HL-60/S4 treated with retinoic acid at 250 ng/mL for 4 days and 3 days (cell line): ENCODE results near the gene WIPF2.
"Not testable (repeated sequence)": the region's sequence is repeated elsewhere in the genome, so short reads cannot be mapped to it uniquely, and the experiment has no call there.

Experiments used
- in situ Hi-C: fragments of 300-500 bp; cut with MboI; formaldehyde crosslinking; loops from 2 replicates; pipeline ENCODE4 v1.7.0; 2022; ENCODE audit warnings: low sequenced_read_pairs

Gene WIPF2

DNA sequence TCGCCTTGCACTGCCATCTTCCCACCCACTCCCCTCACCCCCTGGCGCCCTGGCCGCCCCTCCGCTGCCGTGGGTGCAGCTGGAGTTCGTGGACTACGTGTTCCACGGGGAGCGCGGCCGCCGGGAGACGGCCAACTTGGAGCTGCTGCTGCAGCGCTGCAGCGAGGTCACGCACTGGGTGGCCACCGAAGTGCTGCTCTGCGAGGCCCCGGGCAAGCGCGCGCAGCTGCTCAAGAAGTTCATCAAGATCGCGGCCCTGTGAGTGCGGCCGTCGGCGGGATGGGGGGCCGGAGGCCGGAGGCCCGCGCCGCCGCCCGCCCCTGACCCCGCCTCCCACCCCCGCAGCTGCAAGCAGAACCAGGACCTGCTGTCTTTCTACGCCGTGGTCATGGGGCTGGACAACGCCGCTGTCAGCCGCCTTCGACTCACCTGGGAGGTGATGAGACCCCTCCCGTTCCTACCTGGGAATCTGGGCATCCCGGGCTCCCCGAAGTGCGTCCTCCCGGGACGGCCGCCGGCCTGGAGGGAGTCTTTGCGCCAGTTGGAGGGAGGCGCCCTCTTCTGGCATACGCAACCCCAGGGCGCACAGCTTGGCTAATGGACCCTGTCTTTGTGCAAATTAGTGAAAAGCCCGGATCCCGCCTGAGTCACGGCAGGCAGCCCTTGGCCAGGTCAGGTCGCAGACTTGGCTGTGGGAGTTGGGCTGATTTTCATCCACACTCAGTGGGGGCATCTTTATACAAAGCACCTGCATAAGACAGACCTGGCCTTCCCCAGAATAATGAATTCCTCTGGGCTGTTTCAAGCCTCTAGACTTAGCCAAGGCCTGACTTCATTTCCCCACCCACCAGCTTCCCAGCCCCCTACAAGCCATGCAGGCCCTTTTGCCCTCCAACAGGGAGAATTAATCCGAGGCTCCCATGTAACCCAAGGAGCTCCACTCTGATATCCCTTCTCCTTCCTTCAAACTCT lies 27.6 kb upstream of the WIPF2 start:
- in situ Hi-C loops: no loop called here

DNA sequence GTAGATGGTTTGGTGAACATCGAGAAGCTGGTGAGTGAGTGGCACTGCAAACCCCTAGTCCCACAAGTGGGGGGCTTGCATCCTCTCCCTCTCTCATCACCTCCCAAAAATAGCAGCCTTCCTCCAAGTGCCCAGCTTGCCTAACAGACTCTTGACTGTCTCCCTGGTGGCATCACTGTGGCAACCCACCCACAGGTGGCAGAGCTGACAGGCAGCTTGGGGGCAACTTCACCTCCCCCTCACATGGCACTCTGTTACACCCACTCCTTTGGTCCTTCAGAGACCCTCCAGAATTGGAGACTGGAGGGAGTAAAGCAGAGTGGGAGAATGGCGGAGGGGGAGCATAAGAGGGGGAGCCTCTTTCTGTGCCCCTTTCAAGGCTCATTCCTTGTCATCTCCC lies 26.1 kb upstream of the WIPF2 start:
- in situ Hi-C loops: no loop called here

DNA sequence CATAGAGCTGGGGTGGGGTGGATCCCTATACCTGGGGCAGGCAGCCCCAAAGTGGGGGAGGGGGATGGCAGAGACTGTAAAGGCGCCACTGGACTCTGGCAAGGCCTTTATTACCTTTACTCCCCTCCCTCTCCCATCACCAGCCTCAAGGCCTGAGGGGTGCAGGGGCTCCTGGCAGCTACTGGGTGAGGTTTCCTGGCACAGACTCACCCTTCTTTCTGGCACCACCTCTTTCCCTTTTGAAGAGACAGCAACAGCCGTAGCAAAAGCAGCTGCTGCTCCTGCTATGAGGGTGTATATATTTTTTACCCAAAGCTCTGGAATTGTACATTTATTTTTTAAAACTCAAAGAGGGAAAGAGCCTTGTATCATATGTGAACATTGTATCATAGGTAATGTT lies 24.3 kb upstream of the WIPF2 start:
- in situ Hi-C loops: no loop called here

DNA sequence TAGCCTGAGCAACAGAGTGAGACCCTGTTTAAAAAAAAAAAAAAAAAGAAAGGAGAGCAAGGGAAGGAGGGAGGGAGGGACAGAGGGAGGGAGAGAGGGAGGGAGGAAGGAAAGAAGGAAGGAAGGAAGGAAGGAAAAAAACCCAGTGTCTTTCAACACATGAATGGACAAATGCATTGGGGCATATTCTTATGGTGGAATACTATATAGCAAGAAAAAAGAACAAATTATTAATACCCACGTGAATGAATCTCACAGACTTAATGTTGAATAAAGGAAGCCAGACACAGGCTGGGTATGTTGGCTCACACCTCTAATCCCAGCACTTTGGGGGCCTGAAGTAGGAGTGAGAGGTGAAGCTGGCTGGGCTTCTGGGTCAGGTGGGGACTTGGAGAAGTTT lies 21.6 kb upstream of the WIPF2 start:
- in situ Hi-C loops: no loop called here

DNA sequence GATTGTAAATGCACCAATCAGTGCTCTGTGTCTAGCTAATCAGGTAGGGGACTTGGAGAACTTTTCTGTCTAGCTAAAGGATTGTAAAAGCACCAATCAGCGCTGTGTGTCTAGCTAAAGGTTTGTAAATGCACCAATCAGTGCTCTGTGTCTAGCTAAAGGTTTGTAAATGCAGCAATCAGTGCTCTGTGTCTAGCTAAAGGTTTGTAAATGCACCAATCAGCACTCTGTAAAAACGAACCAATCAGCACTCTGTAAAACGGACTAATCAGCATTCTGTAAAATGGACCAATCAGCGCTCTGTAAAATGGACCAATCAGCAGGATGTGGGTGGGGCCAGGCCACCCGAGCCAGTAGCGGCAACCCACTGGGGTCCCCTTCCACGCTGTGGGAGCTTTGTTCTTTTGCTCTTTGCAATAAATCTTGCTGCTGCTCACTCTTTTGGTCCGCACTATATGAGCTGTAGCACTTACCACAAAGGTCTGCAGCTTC lies 21.1 kb upstream of the WIPF2 start:
- in situ Hi-C loops: not testable (repeated sequence)

DNA sequence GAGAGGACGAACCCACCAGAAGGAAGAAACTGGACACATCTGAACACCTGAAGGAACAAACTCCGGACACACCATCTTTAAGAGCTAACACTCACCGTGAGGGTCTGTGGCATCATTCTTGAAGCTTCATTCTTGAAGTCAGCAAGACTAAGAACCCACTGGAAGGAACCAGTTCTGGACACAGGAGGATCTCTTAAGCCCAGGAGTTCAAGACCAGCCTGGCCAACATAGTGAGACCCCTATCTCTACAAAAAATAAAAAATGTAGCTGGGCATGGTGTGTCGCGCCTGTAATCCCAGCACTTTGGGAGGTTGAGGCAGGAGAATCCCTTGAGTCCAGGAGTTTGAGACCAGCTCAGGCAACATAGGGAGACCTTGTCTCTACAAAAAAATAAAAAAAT lies 20.5 kb upstream of the WIPF2 start:
- in situ Hi-C loops: no loop called here

DNA sequence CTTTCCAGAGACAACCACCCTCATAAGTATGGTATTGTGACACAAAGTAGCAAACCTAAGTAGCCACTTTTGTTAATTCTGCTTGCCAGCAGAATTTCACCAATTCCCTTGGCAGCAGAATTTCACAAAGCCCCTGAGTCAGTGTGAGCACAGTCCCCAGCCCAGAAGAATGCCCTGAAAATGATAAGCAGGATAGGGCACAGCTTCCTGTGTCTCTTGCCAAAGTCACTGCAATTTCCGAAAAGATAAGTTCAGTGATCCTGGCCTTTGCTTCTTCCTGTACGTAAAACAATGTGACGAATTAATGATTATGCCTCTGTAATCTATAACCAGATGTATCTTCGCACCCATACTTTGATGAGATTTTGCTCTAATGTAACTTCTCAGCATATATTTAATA lies 16.0 kb upstream of the WIPF2 start:
- in situ Hi-C loops: loop anchor here (25.0 kb wide), 1 partner anchor 334 kb away; no protein-coding TSS in a partner anchor

DNA sequence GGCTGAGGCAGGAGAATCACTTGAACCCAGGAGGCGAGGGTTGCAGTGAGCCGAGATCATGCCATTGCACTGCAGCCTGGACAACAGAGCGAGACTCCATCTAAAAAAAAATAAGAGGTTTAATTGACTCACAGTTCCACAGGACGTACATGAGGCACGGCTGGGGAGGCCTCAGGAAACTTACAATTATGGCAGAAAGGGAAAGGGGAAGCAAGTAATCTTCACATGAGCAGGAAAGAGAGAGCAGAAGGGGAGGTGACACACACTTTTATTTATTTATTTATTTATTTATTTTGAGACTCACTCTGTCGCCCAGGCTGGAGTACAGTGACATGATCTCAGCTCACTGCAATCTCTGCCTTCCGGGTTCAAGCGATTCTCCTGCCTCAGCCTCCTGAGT lies 12.9 kb upstream of the WIPF2 start:
- in situ Hi-C loops: loop anchor here (5.0 to 25.0 kb wide), 2 partner anchors 86 to 331 kb away; no protein-coding TSS in a partner anchor

DNA sequence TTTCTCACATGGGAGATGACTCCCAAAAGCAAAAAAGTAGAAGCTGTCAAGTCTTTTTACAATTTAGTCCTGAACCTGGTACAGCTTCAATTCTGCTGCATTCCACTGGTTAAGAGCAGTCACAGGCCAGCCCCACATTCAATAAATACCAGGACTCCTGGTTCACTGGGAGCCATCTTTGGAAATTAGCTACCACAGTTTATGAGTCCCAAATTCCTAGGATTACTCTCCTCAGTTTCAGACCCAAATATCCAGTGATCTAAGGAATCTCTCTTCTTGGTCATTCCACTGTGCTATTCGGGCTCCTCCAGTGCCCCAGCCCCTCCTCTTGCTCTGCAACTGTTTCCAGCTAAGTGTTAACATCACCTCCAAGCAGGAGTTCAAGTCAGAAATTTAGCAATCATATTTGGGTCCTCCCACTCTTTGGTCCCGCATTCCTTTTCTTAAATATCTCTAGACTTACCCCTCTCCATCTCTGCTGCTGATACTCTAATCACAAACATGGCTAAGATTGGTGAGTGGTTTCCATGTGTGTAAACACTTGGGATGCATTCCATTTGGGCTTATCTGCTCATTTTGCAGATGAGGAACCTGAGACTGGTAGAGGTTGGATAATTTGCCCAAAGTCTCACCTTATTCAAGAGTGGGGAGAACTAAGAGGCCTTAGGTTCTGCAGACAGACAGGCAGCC lies 9.6 kb upstream of the WIPF2 start:
- in situ Hi-C loops: loop anchor here (5.0 to 25.0 kb wide), 2 partner anchors 83 to 328 kb away; no protein-coding TSS in a partner anchor

DNA sequence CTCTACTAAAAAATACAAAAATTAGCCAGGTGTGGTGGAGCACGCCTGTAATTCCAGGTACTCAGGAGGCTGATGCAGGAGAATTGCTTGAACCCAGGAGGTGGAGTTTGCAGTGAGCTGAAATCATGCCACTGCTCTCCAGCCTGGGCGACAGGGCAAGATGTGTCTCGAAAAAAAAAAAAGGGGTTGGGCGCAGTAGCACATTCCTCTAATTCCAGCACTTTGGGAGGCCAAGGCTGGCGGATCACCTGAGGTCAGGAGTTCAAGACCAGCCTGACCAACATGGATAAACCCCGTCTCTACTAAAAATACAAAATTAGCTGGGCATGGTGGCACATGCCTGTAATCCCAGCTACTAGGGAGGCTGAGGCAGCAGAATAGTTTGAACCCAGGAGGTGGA lies 5.2 kb upstream of the WIPF2 start:
- in situ Hi-C loops: loop anchor here (25.0 kb wide), 1 partner anchor 323 kb away; no protein-coding TSS in a partner anchor

DNA sequence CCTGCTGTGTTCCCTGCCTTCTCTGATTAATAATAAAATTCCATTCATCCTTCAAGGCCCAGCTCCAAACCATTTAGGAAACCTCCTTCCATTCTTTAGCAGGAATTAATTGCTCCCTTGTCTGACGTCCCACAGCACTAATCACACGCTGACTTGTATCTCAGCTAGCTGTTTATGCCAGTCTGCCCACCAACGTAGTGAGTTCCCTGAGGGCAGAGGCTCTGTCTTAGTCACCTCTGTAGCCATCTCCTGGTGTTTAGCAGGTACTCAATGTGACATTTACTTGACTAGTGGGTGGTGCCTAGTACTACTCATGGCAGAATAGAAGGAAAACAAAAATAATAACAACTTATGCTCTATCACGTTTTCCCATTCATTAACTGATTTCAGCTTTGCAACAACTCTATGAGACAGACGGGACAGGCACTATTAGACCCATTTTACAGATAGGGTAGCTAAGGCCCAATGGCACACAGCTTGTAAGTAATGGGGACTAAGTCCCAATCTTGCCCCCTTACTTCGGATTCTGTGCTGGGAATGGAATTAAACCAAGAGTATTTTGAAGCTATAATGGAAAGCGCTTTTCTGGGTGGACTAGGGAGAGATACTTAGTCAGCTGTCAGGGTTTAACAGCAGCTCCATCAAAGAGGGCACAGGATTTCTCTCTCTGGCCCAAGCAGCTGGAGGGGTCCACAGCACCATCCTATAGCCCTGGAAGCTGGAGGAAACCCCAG lies 931 bp upstream of the WIPF2 start:
- in situ Hi-C loops: loop anchor here (25.0 kb wide), 1 partner anchor 319 kb away; no protein-coding TSS in a partner anchor

DNA sequence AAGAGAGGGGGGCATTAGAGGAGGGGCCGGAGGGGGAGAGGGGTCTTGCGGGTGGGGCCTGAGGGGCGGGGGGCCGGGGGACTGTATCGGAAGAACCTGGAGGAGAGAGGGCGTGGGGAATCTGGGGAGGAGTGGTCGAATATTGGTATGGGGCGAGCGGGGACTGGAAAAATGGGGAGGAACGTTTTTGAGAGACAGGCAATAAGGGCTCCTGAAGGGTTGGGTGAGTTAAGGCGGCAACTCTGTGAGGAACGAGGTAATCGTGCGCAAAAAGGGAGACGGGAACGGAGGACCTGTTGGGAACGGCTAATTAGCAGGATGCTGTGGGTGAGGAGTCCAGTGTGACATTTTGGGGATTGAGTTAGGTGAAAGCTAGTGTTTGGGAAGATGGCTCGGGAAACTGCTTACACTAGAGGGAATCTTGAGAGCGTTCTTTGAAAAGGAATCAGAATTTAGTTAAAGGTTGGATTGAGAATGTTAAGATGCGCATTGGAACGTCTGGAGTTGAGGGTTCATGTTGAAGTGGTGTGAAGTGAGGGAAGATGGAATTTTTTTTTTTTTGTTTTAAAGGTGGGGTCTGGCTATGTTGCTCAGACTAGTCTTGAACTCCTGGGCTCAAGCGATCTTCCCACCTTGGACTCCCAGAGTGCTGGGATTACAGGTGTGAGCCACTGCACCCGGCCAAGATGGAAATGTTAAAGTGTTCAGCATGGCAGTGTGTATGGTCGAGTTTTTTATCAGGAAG lies 662 bp downstream of the WIPF2 start:
- in situ Hi-C loops: loop anchor here (25.0 kb wide), 1 partner anchor 318 kb away; no protein-coding TSS in a partner anchor

DNA sequence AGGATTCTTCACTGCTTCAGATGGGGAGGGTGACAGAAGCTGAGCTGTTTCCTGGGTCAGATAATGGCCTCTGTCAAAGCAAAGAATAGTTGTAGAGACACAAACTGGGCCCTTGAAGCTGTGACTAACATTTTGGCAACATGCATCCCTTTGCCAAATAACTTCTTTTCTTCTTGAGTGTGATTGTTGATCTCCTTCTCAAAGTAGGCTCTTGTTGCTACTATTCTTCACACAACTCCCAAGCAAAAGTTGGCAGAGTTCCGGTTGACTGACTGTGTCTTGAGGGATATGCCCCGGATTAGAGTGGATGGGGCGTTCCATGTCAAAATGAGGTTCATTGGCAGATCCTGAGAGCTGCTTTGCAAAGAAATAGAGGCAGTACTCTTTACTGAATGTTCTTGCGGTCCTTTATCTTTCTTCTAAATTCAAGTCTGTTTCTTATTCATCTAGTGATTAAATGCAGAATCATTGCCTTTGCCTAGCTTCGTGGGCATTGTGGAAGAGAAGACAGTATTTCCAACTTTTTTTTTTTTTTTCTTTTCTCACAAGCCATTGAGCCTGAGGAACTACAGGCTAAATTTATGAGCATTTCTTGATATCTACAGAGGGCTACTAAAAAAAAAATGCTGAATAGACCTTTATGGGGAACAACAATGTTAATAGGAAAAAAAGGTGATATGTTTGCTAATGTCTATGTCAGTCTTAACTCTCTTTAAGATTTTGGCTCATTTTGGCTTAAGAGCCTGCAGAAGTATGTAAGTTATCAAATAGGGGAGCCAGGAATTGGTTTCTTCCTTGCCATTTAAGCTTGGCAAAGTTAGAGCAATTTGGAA lies 5.8 kb downstream of the WIPF2 start:
- in situ Hi-C loops: loop anchor here (25.0 kb wide), 1 partner anchor 312 kb away; no protein-coding TSS in a partner anchor

DNA sequence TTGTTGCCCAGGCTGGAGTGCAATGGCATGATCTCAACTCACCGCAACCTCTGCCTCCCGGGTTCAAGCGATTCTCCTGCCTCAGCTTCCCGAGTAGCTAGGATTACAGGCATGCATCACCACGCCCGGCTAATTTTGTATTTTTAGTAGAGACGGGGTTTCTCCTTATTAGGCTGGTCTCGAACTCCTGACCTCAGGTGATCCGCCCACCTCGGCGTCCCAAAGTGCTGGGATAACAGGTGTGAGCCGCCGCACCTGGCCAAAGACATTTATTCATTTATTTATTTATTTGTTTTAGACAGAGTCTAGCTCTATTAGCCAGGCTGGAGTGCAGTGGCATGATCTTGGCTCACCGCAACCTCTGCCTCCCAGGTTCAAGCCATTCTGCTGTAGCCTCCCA lies 10.0 kb downstream of the WIPF2 start:
- in situ Hi-C loops: not testable (repeated sequence)

DNA sequence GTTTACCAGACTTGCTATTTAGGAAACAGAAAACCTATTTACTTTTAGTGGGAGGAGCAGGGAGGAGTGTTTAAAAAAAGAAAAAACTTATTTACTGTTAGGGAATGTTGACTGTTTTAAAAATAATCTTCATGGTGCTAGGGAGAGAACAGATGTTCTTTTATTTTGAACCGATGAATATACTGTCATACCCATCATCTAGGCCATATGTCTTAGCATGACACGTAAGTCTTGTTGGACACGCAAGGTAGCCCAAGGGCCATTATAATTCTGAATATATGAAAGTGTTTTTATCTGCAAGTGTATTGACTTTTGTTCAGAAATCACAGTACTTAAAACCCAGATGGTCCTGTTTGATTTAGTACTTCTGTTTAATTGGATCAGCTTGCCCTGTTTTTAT lies 11.6 kb downstream of the WIPF2 start:
- in situ Hi-C loops: no loop called here

DNA sequence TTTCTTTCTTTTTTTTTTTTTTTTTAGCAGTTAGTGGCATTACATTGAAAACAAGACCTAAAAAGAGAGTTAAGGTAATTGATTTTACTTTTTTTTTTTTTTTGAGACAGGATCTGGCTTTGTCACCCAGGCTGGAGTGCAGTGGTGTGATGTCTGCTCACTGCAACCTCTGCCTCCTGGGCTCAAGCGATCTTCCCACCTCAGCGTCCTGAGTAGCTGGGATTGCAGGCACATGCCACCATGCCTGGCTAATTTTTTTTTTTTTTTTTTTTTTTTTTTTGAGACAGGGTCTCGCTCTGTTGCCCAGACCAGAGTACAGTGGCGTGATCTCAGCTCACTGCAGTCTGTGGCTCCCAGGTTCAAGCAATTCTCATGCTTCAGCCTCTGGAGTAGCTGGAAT lies 12.8 kb downstream of the WIPF2 start:
- in situ Hi-C loops: not testable (repeated sequence)

DNA sequence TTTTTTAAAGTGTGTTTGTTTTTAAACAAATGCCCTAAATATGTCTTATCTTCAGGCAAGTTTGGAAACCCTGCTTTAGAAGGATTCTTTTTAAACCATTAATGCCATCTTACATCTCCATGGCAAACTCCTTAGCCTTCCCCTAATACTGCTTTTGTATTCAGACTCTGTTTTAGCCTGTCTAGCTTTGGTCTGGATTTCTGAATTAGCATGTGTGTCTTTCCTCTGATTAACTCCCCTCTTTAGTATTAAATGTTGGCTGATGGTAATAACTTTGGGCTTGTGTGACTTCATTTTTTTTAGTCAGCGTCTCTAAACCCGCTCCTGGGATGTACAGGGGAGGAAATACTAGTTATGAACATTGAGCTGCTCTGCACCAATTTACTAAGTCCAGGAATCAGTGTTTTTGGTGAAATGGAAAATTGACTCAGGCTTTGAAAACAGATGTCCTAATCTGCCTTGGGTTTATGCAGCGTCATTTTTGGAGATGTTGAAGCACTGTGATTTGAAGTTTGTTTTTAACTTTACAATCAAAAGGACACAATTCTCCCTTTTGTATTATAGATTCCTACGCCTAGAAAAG lies 22.2 kb downstream of the WIPF2 start:
- in situ Hi-C loops: no loop called here

DNA sequence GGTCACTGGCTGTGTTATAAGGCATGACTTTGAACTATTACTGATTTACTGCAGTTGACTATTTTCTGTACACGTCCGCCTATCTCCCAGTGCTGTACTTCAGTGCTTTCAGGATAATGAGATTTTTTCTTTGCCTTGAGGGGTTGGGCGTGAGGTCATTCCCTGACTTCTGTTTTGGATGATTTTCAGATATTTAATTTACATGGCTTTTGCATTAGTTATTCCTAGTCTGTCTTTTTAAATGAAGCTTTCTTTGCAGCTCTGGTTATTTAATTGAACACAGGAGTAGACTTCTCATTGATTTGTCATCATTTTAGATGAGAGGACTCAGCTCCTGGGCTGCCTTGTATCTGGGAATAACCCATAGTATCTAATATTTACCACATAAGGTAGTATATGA lies 23.7 kb downstream of the WIPF2 start:
- in situ Hi-C loops: no loop called here

DNA sequence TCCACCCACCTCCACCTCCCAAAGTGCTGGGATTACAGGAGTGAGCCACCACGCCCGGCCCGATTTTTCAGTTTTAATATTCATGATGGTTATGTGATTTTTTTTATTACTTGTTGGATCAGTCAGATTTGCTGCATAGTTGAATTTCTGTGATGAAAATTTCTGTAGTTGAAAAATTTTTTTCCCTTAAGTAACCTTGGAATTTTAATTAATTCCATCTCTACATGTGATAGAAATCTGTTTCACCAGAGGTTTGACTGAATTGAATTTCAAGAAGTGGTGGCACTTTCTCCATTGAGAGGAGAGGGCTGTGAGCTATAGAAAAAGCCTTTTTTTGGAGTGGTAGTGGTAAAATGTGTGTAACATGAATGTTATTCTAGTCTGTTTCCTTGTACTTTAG lies 24.7 kb downstream of the WIPF2 start:
- in situ Hi-C loops: no loop called here
